A673 (cell line): ENCODE results near the gene SART1. TPM values are rescaled to one million over a fixed set of nuclear protein-coding genes. Genes with fewer than 3 reads are reported as not detected.
A peak's percentile ranks its signal among the peaks of the same experiment; 100 is the strongest.
"Not testable (repeated sequence)": the region's sequence is repeated elsewhere in the genome, so short reads cannot be mapped to it uniquely, and the experiment has no call there.

Experiments used
- BruUV-seq: library from RNA; stranded (reverse); fragments of 400-500 nt; replicated peaks from 2 replicates; lab custom pipeline; 2021; lab: Mats Ljungman, UMichigan
- CTCF ChIA-PET: fragments of 300-600 bp; sonication (Branson Sonifier 250); formaldehyde crosslinking; loops from one replicate; lab custom pipeline; 2022; ENCODE audit warnings: antibody characterized with exemption; lab: Charles Lee
- POLR2A ChIA-PET: fragments of 300-600 bp; sonication (Branson Sonifier 250); formaldehyde crosslinking; loops from one replicate; lab custom pipeline; 2022; ENCODE audit warnings: antibody characterized with exemption; ENCODE audit not compliant: low non-redundant PET; lab: Charles Lee
- DNase-seq: peaks from one replicate; pipeline ENCODE4 v3.0.0-alpha.2; 2015; ENCODE audit warnings: low spot score
- H3K27ac ChIP-seq: fragments of 200-600 bp; sonication (generic); 2 replicates; pipeline ENCODE4 v1.5.1; 2016; ENCODE audit warnings: mixed run types, low read depth, mild to moderate bottlenecking, mixed read lengths, antibody characterized with exemption, low read length; ENCODE audit not compliant: poor library complexity, severe bottlenecking
- H3K27me3 ChIP-seq: fragments of 200-600 bp; sonication (generic); replicated peaks from 2 replicates; pipeline ENCODE4 v1.6.1; 2017; ENCODE audit warnings: mixed run types, low read depth, mild to moderate bottlenecking, mixed read lengths, antibody characterized with exemption, low read length; ENCODE audit not compliant: insufficient read depth, poor library complexity
- H3K36me3 ChIP-seq: fragments of 200-600 bp; sonication (generic); 2 replicates; pipeline ENCODE4 v1.6.1; 2016; ENCODE audit warnings: mixed run types, mild to moderate bottlenecking, mixed read lengths, antibody characterized with exemption, low read length; ENCODE audit not compliant: insufficient read depth, poor library complexity, severe bottlenecking
- H3K4me1 ChIP-seq: fragments of 200-600 bp; sonication (generic); 2 replicates; pipeline ENCODE4 v1.6.1; 2017; ENCODE audit warnings: mixed run types, mild to moderate bottlenecking, mixed read lengths, antibody characterized with exemption, low read length; ENCODE audit not compliant: insufficient read depth, poor library complexity, severe bottlenecking
- H3K4me3 ChIP-seq: fragments of 200-600 bp; sonication (generic); 2 replicates; pipeline ENCODE4 v1.5.1; 2016; ENCODE audit warnings: low read depth, mixed run types, mild to moderate bottlenecking, mixed read lengths, low read length; ENCODE audit not compliant: poor library complexity, severe bottlenecking
- H3K9me3 ChIP-seq: fragments of 200-600 bp; sonication (generic); 2 replicates; pipeline ENCODE4 v1.6.1; 2016; ENCODE audit warnings: mixed run types, low read depth, mild to moderate bottlenecking, mixed read lengths, antibody characterized with exemption, low read length; ENCODE audit not compliant: poor library complexity, severe bottlenecking
- EZH2 ChIP-seq: fragments of 200-600 bp; sonication (generic); IDR thresholded peaks from 2 replicates; pipeline ENCODE4 v1.6.1; 2017; ENCODE audit warnings: borderline replicate concordance, low read depth, mild to moderate bottlenecking, mixed read lengths, antibody characterized with exemption, low read length; ENCODE audit not compliant: poor library complexity, severe bottlenecking
- intact Hi-C: fragments of 100-400 bp; cut with micrococcal nuclease; formaldehyde crosslinking; loops from one replicate; pipeline ENCODE4 v1.10.0; 2022; ENCODE audit not compliant: unreplicated experiment
- total RNA-seq: library from RNA; stranded (reverse); gene quantifications from 2 replicates; pipeline ENCODE4 v1.2.3, GENCODE V29; 2021
- TF ChIP-seq, protein P1 (sequence below): fragments of 300-800, 200-600 bp; sonication (generic); conservative IDR thresholded peaks from 2 replicates; pipeline ENCODE4 v1.5.1; 2017; ENCODE audit warnings: low read depth, mild to moderate bottlenecking, antibody characterized with exemption, low read length, moderate library complexity, mixed read lengths

SART1 gene
- total RNA-seq, 1 experiment from 2014 or later = 96.3 TPM

DNA sequence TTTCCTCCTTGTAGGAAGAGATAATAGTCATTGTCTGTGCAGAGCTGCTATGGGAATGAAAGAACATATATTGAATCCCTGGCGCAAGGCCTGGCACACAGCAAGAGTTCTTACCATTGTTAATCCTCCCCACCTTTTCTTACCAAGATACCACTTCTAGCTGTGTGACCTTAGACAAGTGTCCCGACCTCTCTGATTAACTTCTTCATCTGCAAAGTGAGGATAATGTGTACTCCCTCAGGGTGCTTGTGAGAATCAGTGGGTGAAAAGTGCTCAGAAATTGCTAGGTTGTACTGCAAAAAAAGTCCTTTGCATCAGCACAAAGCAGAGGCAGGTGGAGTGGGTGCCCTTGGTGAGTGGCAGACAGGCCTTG is 46.5 kb downstream of the SART1 start:
- no TSS peak for BruUV-seq
- H3K27ac ChIP-seq = no peak overlapping the region

DNA sequence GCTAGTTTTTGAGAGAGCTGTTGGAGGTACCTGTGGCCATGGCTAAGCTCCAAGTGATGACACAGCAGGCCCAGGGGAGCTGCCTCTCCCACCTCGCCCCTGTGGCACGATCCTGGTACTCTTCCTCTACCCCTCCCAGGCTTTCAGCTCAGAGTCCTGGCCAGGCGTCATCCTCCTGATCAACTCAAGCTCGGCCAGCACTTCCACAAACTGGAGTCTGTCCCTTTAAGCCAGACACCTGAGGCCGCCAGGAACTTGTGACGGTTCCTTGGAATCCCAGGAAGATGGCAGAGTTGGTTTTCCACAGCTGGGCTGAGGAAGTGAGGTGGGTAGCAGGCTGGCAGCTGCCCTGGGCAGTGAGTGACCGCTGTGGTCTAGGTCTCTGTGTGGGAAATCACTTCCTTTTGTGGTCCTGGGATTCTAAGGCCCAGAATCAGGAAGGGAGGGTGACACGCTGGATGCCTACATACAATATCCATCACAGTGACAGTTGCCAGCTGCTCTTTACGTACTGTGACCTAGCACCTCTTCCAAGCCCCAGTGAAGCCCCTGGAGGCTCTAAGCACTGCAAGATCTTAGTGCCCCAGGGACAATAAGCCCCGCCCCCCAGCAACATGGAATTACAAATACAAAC is 47.1 kb downstream of the SART1 start:
- H3K27ac ChIP-seq = no peak overlapping the region
- ChIA-PET POLR2A (interaction anchor here (0.7 kb wide), 1 partner anchor 116 kb away, joined by 3 read pairs; no protein-coding TSS in a partner anchor), CTCF (interaction anchor here (0.6 to 1.2 kb wide), 2 partner anchors 13 to 149 kb away, joined by 3 to 4 read pairs; no protein-coding TSS in a partner anchor)
- no peak for TF ChIP-seq EZH2
- TF ChIP-seq, protein P1, sequence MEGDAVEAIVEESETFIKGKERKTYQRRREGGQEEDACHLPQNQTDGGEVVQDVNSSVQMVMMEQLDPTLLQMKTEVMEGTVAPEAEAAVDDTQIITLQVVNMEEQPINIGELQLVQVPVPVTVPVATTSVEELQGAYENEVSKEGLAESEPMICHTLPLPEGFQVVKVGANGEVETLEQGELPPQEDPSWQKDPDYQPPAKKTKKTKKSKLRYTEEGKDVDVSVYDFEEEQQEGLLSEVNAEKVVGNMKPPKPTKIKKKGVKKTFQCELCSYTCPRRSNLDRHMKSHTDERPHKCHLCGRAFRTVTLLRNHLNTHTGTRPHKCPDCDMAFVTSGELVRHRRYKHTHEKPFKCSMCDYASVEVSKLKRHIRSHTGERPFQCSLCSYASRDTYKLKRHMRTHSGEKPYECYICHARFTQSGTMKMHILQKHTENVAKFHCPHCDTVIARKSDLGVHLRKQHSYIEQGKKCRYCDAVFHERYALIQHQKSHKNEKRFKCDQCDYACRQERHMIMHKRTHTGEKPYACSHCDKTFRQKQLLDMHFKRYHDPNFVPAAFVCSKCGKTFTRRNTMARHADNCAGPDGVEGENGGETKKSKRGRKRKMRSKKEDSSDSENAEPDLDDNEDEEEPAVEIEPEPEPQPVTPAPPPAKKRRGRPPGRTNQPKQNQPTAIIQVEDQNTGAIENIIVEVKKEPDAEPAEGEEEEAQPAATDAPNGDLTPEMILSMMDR = no peak
- no peaks in the 10 kb centered on the region for H3K9me3 ChIP-seq
- H3K4me3 ChIP-seq = no peak overlapping the region
- intact Hi-C loops = no loop called here
- no peaks in the 10 kb centered on the region for H3K27me3 ChIP-seq
- peak; percentile 50 for DNase-seq
- peaks cover 20% of the 10 kb centered on the region for H3K36me3 ChIP-seq
- no TSS peak for BruUV-seq
- H3K4me1 ChIP-seq = no peaks in the 10 kb centered on the region

More for the DNA sequence above, 46.5 kb downstream of the SART1 start:
- intact Hi-C loops = no loop called here
- Histone ChIP-seq H3K9me3 (no peaks in the 10 kb centered on the region), H3K36me3 (peaks cover 20% of the 10 kb centered on the region), H3K4me1 (peaks cover 3% of the 10 kb centered on the region), H3K27me3 (no peaks in the 10 kb centered on the region), H3K4me3 (no peak overlapping the region)
- TF ChIP-seq EZH2 = no peak
- TF ChIP-seq, protein P1 = no peak
- ChIA-PET POLR2A (no interaction called here), CTCF (interaction anchor here (1.2 kb wide), 1 partner anchor 14 kb away, joined by 3 read pairs; no protein-coding TSS in a partner anchor)
- DNase-seq = no peak

DNA sequence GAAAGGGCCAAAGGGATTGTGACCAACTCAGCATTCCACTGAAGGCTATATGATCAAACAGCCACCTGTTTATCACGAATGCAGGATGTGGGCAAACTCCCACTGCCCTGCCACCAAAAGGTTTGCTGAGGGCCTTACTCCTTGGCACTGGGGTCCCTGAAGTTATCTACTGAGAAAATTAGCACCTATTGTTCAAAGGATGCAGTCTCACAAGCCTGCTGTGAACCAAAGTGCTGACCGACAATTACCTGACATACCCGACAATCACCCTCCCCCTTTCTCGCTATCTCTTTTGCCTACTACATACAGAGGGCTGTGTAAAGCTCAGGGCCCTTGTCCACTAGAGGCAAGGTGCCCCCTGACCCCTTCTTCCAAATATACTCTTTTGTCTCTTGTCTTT is 48.5 kb downstream of the SART1 start:
- not testable (repeated sequence) for BruUV-seq
- POLR2A ChIA-PET = interaction anchor here (0.6 kb wide), 1 partner anchor 303 kb away, joined by 3 read pairs; no protein-coding TSS in a partner anchor

DNA sequence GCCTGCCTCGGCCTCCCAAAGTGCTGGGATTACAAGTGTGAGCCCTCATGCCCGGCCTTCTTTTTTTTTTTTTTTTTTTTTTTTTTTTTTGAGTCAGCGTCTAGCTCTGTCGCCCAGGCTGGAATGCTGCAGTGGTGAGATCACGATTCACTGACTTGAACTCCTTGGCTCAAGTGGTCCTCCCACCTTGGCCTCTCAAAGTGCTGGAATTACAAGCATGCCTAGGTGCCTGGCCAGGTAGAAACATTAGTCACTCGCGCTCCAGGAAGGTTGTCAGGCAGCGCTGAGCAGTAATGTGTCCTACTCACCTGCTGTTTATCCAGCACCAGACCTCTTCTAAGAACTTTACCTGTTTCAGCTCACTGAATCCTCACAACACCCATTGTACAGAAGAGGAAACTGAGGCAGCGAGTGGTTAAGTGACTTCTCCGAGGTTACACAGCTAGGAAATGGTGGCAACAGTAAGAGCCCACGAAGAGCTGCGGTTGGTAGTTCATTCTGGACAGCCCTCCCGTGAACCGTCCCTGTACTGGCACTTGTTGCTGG is 49.8 kb downstream of the SART1 start:
- POLR2A ChIA-PET = no interaction called here
- no TSS peak for BruUV-seq

More for the DNA sequence above, 48.5 kb downstream of the SART1 start:
- H3K4me3 ChIP-seq, H3K27ac ChIP-seq, H3K9me3 ChIP-seq, DNase-seq, H3K4me1 ChIP-seq, H3K27me3 ChIP-seq, CTCF ChIA-PET, intact Hi-C loops, H3K36me3 ChIP-seq: not testable (repeated sequence)

More for the DNA sequence above, 49.8 kb downstream of the SART1 start:
- intact Hi-C loops = no loop called here
- peaks cover 17% of the 10 kb centered on the region for H3K4me1 ChIP-seq
- no peak for DNase-seq
- no peak overlapping the region for H3K27ac ChIP-seq
- H3K9me3 ChIP-seq = no peaks in the 10 kb centered on the region
- no peaks in the 10 kb centered on the region for H3K36me3 ChIP-seq
- TF ChIP-seq, protein P1 = no peak
- TF ChIP-seq EZH2 = no peak
- H3K27me3 ChIP-seq = no peaks in the 10 kb centered on the region
- CTCF ChIA-PET = interaction anchor here (1.2 kb wide), 1 partner anchor 11 kb away, joined by 9 read pairs; no protein-coding TSS in a partner anchor
- no peak overlapping the region for H3K4me3 ChIP-seq
